ENCODE data around the gene TMEM132C.

The TMEM132C gene

GRCh38 chr12:128570191-128571065 lies 303.5 kb downstream of the TMEM132C start:
- ATAC-seq (replicated peaks; ENCODE audit: extremely low read depth, poor library complexity, severe bottlenecking) (peak; percentile 92), DNase-seq (ENCODE audit: low spot score in 2 of 2) (peak in 1 of 2 donors; percentile 19)
- H3K4me3 Mint-ChIP-seq = peak overlapping the region; percentile 52

GRCh38 chr12:128571906-128572810 lies 305.2 kb downstream of the TMEM132C start:
- no peaks in the 10 kb centered on the region for H3K9me3 Mint-ChIP-seq
- no peak overlapping the region for H3K27ac Mint-ChIP-seq (ENCODE audit: low read depth)
- no peak for ATAC-seq (replicated peaks; ENCODE audit: extremely low read depth, poor library complexity, severe bottlenecking)
- no peak overlapping the region for H3K4me3 Mint-ChIP-seq
- H3K27me3 Mint-ChIP-seq = no peaks in the 10 kb centered on the region
- H3K4me1 Mint-ChIP-seq = peaks cover 15% of the 10 kb centered on the region
- no peak for DNase-seq (ENCODE audit: low spot score in 2 of 2)
- H3K36me3 Mint-ChIP-seq (ENCODE audit: insufficient read depth) = peaks cover 3% of the 10 kb centered on the region

More at GRCh38 chr12:128570191-128571065, 303.5 kb downstream of the TMEM132C start:
- Mint-ChIP-seq H3K4me1 (peaks cover 15% of the 10 kb centered on the region), H3K9me3 (no peaks in the 10 kb centered on the region), H3K27ac (ENCODE audit: low read depth) (peak overlapping the region; percentile 85), H3K27me3 (no peaks in the 10 kb centered on the region), H3K36me3 (ENCODE audit: insufficient read depth) (peaks cover 3% of the 10 kb centered on the region)

GRCh38 chr12:128573907-128574306 lies 306.9 kb downstream of the TMEM132C start:
- DNase-seq (ENCODE audit: low spot score in 2 of 2) (no peak), ATAC-seq (replicated peaks; ENCODE audit: extremely low read depth, poor library complexity, severe bottlenecking) (no peak)
- peaks cover 15% of the 10 kb centered on the region for H3K4me1 Mint-ChIP-seq
- peaks cover 5% of the 10 kb centered on the region for H3K36me3 Mint-ChIP-seq (ENCODE audit: insufficient read depth)
- H3K9me3 Mint-ChIP-seq = no peaks in the 10 kb centered on the region
- H3K27me3 Mint-ChIP-seq = peaks cover 11% of the 10 kb centered on the region
- H3K4me3 Mint-ChIP-seq = no peak overlapping the region
- no peak overlapping the region for H3K27ac Mint-ChIP-seq (ENCODE audit: low read depth)

- ATAC-seq (replicated peaks; ENCODE audit: extremely low read depth, poor library complexity, severe bottlenecking) (no peak), DNase-seq (ENCODE audit: low spot score in 2 of 2) (no peak)
- H3K36me3 Mint-ChIP-seq (ENCODE audit: insufficient read depth) = peaks cover 3% of the 10 kb centered on the region
- no peaks in the 10 kb centered on the region for H3K4me1 Mint-ChIP-seq
- no peak overlapping the region for H3K4me3 Mint-ChIP-seq
- peaks cover 22% of the 10 kb centered on the region for H3K27me3 Mint-ChIP-seq
- H3K27ac Mint-ChIP-seq (ENCODE audit: low read depth) = no peak overlapping the region
- H3K9me3 Mint-ChIP-seq = peaks cover 4% of the 10 kb centered on the region
Measured at GRCh38 chr12:128578045-128578444, 311.1 kb downstream of the TMEM132C start.

GRCh38 chr12:128581321-128581761 lies 314.4 kb downstream of the TMEM132C start:
- H3K9me3 Mint-ChIP-seq = peaks cover 4% of the 10 kb centered on the region
- no peak overlapping the region for H3K4me3 Mint-ChIP-seq
- H3K4me1 Mint-ChIP-seq = no peaks in the 10 kb centered on the region
- no peak for ATAC-seq (replicated peaks; ENCODE audit: extremely low read depth, poor library complexity, severe bottlenecking)
- no peak overlapping the region for H3K27ac Mint-ChIP-seq (ENCODE audit: low read depth)
- peaks cover 3% of the 10 kb centered on the region for H3K36me3 Mint-ChIP-seq (ENCODE audit: insufficient read depth)
- DNase-seq (ENCODE audit: low spot score in 2 of 2) = no peak
- peaks cover 22% of the 10 kb centered on the region for H3K27me3 Mint-ChIP-seq

- Mint-ChIP-seq H3K27ac (ENCODE audit: low read depth) (no peak overlapping the region), H3K27me3 (peaks cover 25% of the 10 kb centered on the region), H3K36me3 (ENCODE audit: insufficient read depth) (no peaks in the 10 kb centered on the region), H3K4me3 (no peak overlapping the region), H3K4me1 (no peaks in the 10 kb centered on the region), H3K9me3 (peaks cover 4% of the 10 kb centered on the region)
- ATAC-seq (replicated peaks; ENCODE audit: extremely low read depth, poor library complexity, severe bottlenecking) = no peak
- no peak for DNase-seq (ENCODE audit: low spot score in 2 of 2)
Measured at GRCh38 chr12:128583453-128583852, 316.5 kb downstream of the TMEM132C start.

GRCh38 chr12:128586451-128587029 lies 319.6 kb downstream of the TMEM132C start:
- Mint-ChIP-seq H3K4me1 (no peaks in the 10 kb centered on the region), H3K27me3 (peaks cover 11% of the 10 kb centered on the region), H3K36me3 (ENCODE audit: insufficient read depth) (no peaks in the 10 kb centered on the region), H3K27ac (ENCODE audit: low read depth) (no peak overlapping the region), H3K9me3 (no peaks in the 10 kb centered on the region), H3K4me3 (no peak overlapping the region)
- ATAC-seq (replicated peaks; ENCODE audit: extremely low read depth, poor library complexity, severe bottlenecking) (no peak), DNase-seq (ENCODE audit: low spot score in 2 of 2) (no peak)

GRCh38 chr12:128587918-128588317 lies 320.9 kb downstream of the TMEM132C start:
- H3K36me3 Mint-ChIP-seq (ENCODE audit: insufficient read depth) = peaks cover 1% of the 10 kb centered on the region
- ATAC-seq (replicated peaks; ENCODE audit: extremely low read depth, poor library complexity, severe bottlenecking) = no peak
- no peak for DNase-seq (ENCODE audit: low spot score in 2 of 2)
- H3K4me3 Mint-ChIP-seq = no peak overlapping the region
- H3K27me3 Mint-ChIP-seq = peaks cover 22% of the 10 kb centered on the region
- H3K4me1 Mint-ChIP-seq = no peaks in the 10 kb centered on the region
- H3K9me3 Mint-ChIP-seq = no peaks in the 10 kb centered on the region
- no peak overlapping the region for H3K27ac Mint-ChIP-seq (ENCODE audit: low read depth)

- Mint-ChIP-seq H3K4me1 (no peaks in the 10 kb centered on the region), H3K27ac (ENCODE audit: low read depth) (no peak overlapping the region)
Measured at GRCh38 chr12:128592220-128592744, 325.3 kb downstream of the TMEM132C start.

GRCh38 chr12:128594521-128594920 lies 327.6 kb downstream of the TMEM132C start:
- Mint-ChIP-seq H3K9me3 (no peaks in the 10 kb centered on the region), H3K36me3 (ENCODE audit: insufficient read depth) (peaks cover 1% of the 10 kb centered on the region), H3K4me3 (no peak overlapping the region), H3K4me1 (no peaks in the 10 kb centered on the region), H3K27ac (ENCODE audit: low read depth) (no peak overlapping the region), H3K27me3 (peaks cover 47% of the 10 kb centered on the region)
- no peak for ATAC-seq (replicated peaks; ENCODE audit: extremely low read depth, poor library complexity, severe bottlenecking)
- DNase-seq (ENCODE audit: low spot score in 2 of 2) = no peak

More at GRCh38 chr12:128592220-128592744, 325.3 kb downstream of the TMEM132C start:
- Mint-ChIP-seq H3K9me3 (no peaks in the 10 kb centered on the region), H3K27me3 (peaks cover 50% of the 10 kb centered on the region), H3K36me3 (ENCODE audit: insufficient read depth) (peaks cover 1% of the 10 kb centered on the region), H3K4me3 (no peak overlapping the region)
- DNase-seq (ENCODE audit: low spot score in 2 of 2) = no peak
- no peak for ATAC-seq (replicated peaks; ENCODE audit: extremely low read depth, poor library complexity, severe bottlenecking)

GRCh38 chr12:128595609-128596008 lies 328.6 kb downstream of the TMEM132C start:
- Mint-ChIP-seq H3K27ac (ENCODE audit: low read depth) (no peak overlapping the region), H3K27me3 (peaks cover 47% of the 10 kb centered on the region), H3K36me3 (ENCODE audit: insufficient read depth) (peaks cover 1% of the 10 kb centered on the region), H3K4me1 (no peaks in the 10 kb centered on the region), H3K9me3 (no peaks in the 10 kb centered on the region), H3K4me3 (no peak overlapping the region)
- DNase-seq (ENCODE audit: low spot score in 2 of 2) (no peak), ATAC-seq (replicated peaks; ENCODE audit: extremely low read depth, poor library complexity, severe bottlenecking) (no peak)

GRCh38 chr12:128600886-128601285 lies 333.9 kb downstream of the TMEM132C start:
- no peaks in the 10 kb centered on the region for H3K4me1 Mint-ChIP-seq
- no peak overlapping the region for H3K4me3 Mint-ChIP-seq
- H3K27ac Mint-ChIP-seq (ENCODE audit: low read depth) = no peak overlapping the region
- H3K9me3 Mint-ChIP-seq = no peaks in the 10 kb centered on the region
- ATAC-seq (replicated peaks; ENCODE audit: extremely low read depth, poor library complexity, severe bottlenecking) (no peak), DNase-seq (ENCODE audit: low spot score in 2 of 2) (no peak)
- H3K27me3 Mint-ChIP-seq = peaks cover 11% of the 10 kb centered on the region
- no peaks in the 10 kb centered on the region for H3K36me3 Mint-ChIP-seq (ENCODE audit: insufficient read depth)

All from central memory CD8-positive, alpha-beta T cell (primary cell).